Mesendoderm (in vitro differentiated cells): ENCODE measurements around the gene MPND.
"Not testable (repeated sequence)": the region's sequence is repeated elsewhere in the genome, so short reads cannot be mapped to it uniquely, and the experiment has no call there.

Experiments used
- DNase-seq: peaks from one replicate; pipeline ENCODE4 v3.0.0; 2013
- H2AK5ac ChIP-seq: 2 replicates; pipeline ENCODE4 v1.6.1; 2013; ENCODE audit warnings: low read length, inconsistent platforms
- H2BK120ac ChIP-seq: 2 replicates; pipeline ENCODE4 v1.6.1; 2013; ENCODE audit warnings: low read depth, mild to moderate bottlenecking, low read length, moderate library complexity, mixed read lengths
- H2BK15ac ChIP-seq: replicated peaks from 2 replicates; pipeline ENCODE4 v1.6.1; 2013; ENCODE audit warnings: low read depth, mild to moderate bottlenecking, moderate library complexity
- H2BK5ac ChIP-seq: 2 replicates; pipeline ENCODE4 v1.6.1; 2013; ENCODE audit warnings: low read length, inconsistent platforms
- H3K18ac ChIP-seq: 2 replicates; pipeline ENCODE4 v1.6.1; 2013; ENCODE audit warnings: mild to moderate bottlenecking, low read length, mixed read lengths
- H3K23ac ChIP-seq: one replicate; pipeline ENCODE4 v1.6.1; 2013; ENCODE audit warnings: low read length
- H3K27ac ChIP-seq: 2 replicates; pipeline ENCODE4 v1.5.1; 2013; ENCODE audit warnings: low read depth, mild to moderate bottlenecking, inconsistent platforms, low read length, moderate library complexity
- H3K27me3 ChIP-seq: 2 replicates; pipeline ENCODE4 v1.6.1; 2013; ENCODE audit warnings: low read length, control low read depth, mild to moderate bottlenecking, inconsistent platforms; ENCODE audit not compliant: insufficient read depth, poor library complexity
- H3K36me3 ChIP-seq: 2 replicates; pipeline ENCODE4 v1.6.1; 2013; ENCODE audit warnings: low read length, inconsistent platforms; ENCODE audit not compliant: control insufficient read depth, insufficient read depth
- H3K4ac ChIP-seq: one replicate; pipeline ENCODE4 v1.6.1; 2013; ENCODE audit warnings: low read depth, mild to moderate bottlenecking, low read length, moderate library complexity
- H3K4me1 ChIP-seq: 2 replicates; pipeline ENCODE4 v1.6.1; 2013; ENCODE audit warnings: low read depth, low read length, inconsistent platforms; ENCODE audit not compliant: control insufficient read depth
- H3K4me2 ChIP-seq: 2 replicates; pipeline ENCODE4 v1.6.1; 2013; ENCODE audit warnings: low read length
- H3K4me3 ChIP-seq: 2 replicates; pipeline ENCODE4 v1.5.1; 2013; ENCODE audit warnings: mild to moderate bottlenecking, low read length
- H3K56ac ChIP-seq: one replicate; pipeline ENCODE4 v1.6.1; 2013; ENCODE audit warnings: low read length
- H3K79me1 ChIP-seq: 2 replicates; pipeline ENCODE4 v1.6.1; 2013; ENCODE audit warnings: low read length, inconsistent platforms
- H3K79me2 ChIP-seq: 2 replicates; pipeline ENCODE4 v1.6.1; 2013; ENCODE audit warnings: mild to moderate bottlenecking, low read length; ENCODE audit not compliant: control insufficient read depth, insufficient read depth
- H3K9ac ChIP-seq: 2 replicates; pipeline ENCODE4 v1.6.1; 2013; ENCODE audit warnings: low read length, inconsistent platforms
- H4K5ac ChIP-seq: one replicate; pipeline ENCODE4 v1.6.1; 2013; ENCODE audit warnings: low read length
- H4K8ac ChIP-seq: one replicate; pipeline ENCODE4 v1.6.1; 2013; ENCODE audit warnings: low read depth, mild to moderate bottlenecking, control low read depth, low read length, moderate library complexity
- WGBS: extraction: QIAGEN DNeasy Blood & Tissue Kit; methylation state at CpG from one replicate; pipeline ENCODE4 v1.1.7; 2013; ENCODE audit warnings: low lambda C conversion rate, missing lambda C conversion rate; ENCODE audit not compliant: insufficient coverage; ENCODE audit errors: extremely low coverage; 5-methylcytosine and 5-hydroxymethylcytosine counted together

The MPND gene

DNA sequence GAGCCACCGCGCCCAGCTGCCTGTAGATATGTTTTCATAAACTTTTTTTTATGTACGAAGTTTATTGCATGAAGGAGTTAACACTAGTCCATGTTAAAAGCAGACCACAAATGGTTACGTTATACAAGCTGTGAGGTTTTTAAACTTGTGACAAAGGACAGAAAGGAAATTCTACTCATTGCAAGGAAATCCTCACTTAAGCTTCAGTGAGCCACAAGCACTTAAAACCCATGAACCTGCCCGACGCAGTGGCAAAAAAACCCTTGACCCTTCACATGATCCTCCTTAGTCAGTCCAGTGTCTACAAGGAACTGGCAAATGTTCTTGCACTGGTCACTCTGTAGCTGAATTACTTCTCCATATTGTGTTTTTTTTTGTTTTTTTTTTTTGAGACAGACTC is 4.2 kb downstream of the MPND start:
- Histone ChIP-seq H3K4me2 (no peak overlapping the region), H2BK120ac (no peak overlapping the region), H3K79me2 (no peaks in the 10 kb centered on the region), H2BK15ac (no peak overlapping the region), H3K27me3 (no peaks in the 10 kb centered on the region), H3K36me3 (peaks cover 3% of the 10 kb centered on the region), H3K4me1 (no peaks in the 10 kb centered on the region), H3K23ac (no peak overlapping the region), H4K8ac (no peak overlapping the region), H2BK5ac (no peak overlapping the region), H3K4ac (no peak overlapping the region), H3K56ac (no peak overlapping the region), H4K5ac (no peak overlapping the region), H3K18ac (no peak overlapping the region), H3K27ac (no peak overlapping the region), H3K79me1 (peaks cover 2% of the 10 kb centered on the region), H2AK5ac (no peak overlapping the region), H3K9ac (no peak overlapping the region), H3K4me3 (no peak overlapping the region)
- no peak for DNase-seq
- no CpG with 5 or more reads among the region's 6 CpGs for WGBS

GRCh38 chr19:4349225-4349624 is 5.9 kb downstream of the MPND start:
- H3K4ac ChIP-seq, H2AK5ac ChIP-seq, H2BK5ac ChIP-seq, H4K5ac ChIP-seq, H3K36me3 ChIP-seq, H3K27me3 ChIP-seq, H3K56ac ChIP-seq, H3K4me1 ChIP-seq, H3K79me2 ChIP-seq, H3K79me1 ChIP-seq, H3K23ac ChIP-seq, H3K4me2 ChIP-seq, H3K9ac ChIP-seq, H3K4me3 ChIP-seq, DNase-seq, H3K18ac ChIP-seq, H3K27ac ChIP-seq, H4K8ac ChIP-seq, H2BK15ac ChIP-seq, H2BK120ac ChIP-seq: not testable (repeated sequence)
- no CpG with 5 or more reads among the region's 16 CpGs for WGBS

DNA sequence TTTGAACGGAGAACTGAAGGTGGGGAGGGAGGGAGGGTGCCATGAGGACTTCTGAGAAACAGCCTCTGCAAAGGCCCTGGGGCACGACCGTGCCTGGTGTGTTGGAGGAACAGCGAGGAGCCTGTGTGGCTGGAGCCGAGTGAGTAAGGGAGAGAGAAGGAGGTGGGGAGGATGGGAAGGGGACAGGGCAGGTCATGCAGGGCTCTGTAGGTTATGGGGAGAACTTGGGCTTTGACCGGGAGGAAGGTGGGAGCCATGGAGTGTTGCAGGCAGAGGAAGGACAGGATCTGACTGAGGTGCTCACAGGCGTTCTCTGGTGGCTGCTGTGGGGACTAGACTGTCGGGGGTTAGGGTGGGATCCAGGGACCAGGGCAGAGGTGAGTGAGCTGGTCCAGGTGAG is 6.7 kb downstream of the MPND start:
- no peak overlapping the region for H4K5ac ChIP-seq
- DNase-seq = no peak
- no CpG with 5 or more reads among the region's 8 CpGs for WGBS
- H3K4ac ChIP-seq = no peak overlapping the region
- no peaks in the 10 kb centered on the region for H3K27me3 ChIP-seq
- H3K56ac ChIP-seq = no peak overlapping the region
- no peak overlapping the region for H2BK5ac ChIP-seq
- no peak overlapping the region for H3K4me2 ChIP-seq
- H2BK15ac ChIP-seq = no peak overlapping the region
- no peak overlapping the region for H4K8ac ChIP-seq
- H3K36me3 ChIP-seq = peaks cover 3% of the 10 kb centered on the region
- no peak overlapping the region for H2AK5ac ChIP-seq
- H3K4me3 ChIP-seq = no peak overlapping the region
- H3K27ac ChIP-seq = no peak overlapping the region
- no peak overlapping the region for H3K9ac ChIP-seq
- H3K79me2 ChIP-seq = no peaks in the 10 kb centered on the region
- no peak overlapping the region for H3K23ac ChIP-seq
- no peaks in the 10 kb centered on the region for H3K4me1 ChIP-seq
- H3K18ac ChIP-seq = no peak overlapping the region
- H2BK120ac ChIP-seq = no peak overlapping the region
- no peaks in the 10 kb centered on the region for H3K79me1 ChIP-seq

- no peak overlapping the region for H3K23ac ChIP-seq
- no peak for DNase-seq
- H3K4me3 ChIP-seq = no peak overlapping the region
- no peak overlapping the region for H2BK120ac ChIP-seq
- no peak overlapping the region for H3K56ac ChIP-seq
- no peaks in the 10 kb centered on the region for H3K4me1 ChIP-seq
- H3K9ac ChIP-seq = no peak overlapping the region
- no peaks in the 10 kb centered on the region for H3K79me1 ChIP-seq
- H3K18ac ChIP-seq = no peak overlapping the region
- H3K36me3 ChIP-seq = peaks cover 3% of the 10 kb centered on the region
- H4K8ac ChIP-seq = no peak overlapping the region
- H3K79me2 ChIP-seq = no peaks in the 10 kb centered on the region
- H4K5ac ChIP-seq = no peak overlapping the region
- H2BK15ac ChIP-seq = no peak overlapping the region
- WGBS = no CpG with 5 or more reads among the region's 9 CpGs
- no peak overlapping the region for H2BK5ac ChIP-seq
- no peaks in the 10 kb centered on the region for H3K27me3 ChIP-seq
- H3K4ac ChIP-seq = no peak overlapping the region
- H3K4me2 ChIP-seq = no peak overlapping the region
- no peak overlapping the region for H2AK5ac ChIP-seq
- no peak overlapping the region for H3K27ac ChIP-seq
Observed at GRCh38 chr19:4350726-4351125, 7.4 kb downstream of the MPND start.

GRCh38 chr19:4352701-4353121 is 9.3 kb downstream of the MPND start:
- Histone ChIP-seq H3K56ac (no peak overlapping the region), H3K4me2 (no peak overlapping the region), H2BK5ac (no peak overlapping the region), H3K79me2 (no peaks in the 10 kb centered on the region), H3K36me3 (peaks cover 3% of the 10 kb centered on the region), H3K23ac (no peak overlapping the region), H3K4ac (no peak overlapping the region), H3K4me3 (no peak overlapping the region), H2BK120ac (no peak overlapping the region), H3K18ac (no peak overlapping the region), H3K79me1 (no peaks in the 10 kb centered on the region), H4K5ac (no peak overlapping the region), H3K9ac (no peak overlapping the region), H3K27me3 (no peaks in the 10 kb centered on the region), H3K4me1 (no peaks in the 10 kb centered on the region), H4K8ac (no peak overlapping the region), H2AK5ac (no peak overlapping the region), H2BK15ac (no peak overlapping the region), H3K27ac (no peak overlapping the region)
- no CpG with 5 or more reads among the region's 9 CpGs for WGBS
- peak; percentile 69 for DNase-seq

- no peaks in the 10 kb centered on the region for H3K79me1 ChIP-seq
- H3K23ac ChIP-seq = no peak overlapping the region
- no peaks in the 10 kb centered on the region for H3K79me2 ChIP-seq
- no peak overlapping the region for H3K56ac ChIP-seq
- H2BK5ac ChIP-seq = no peak overlapping the region
- no peak for DNase-seq
- no peak overlapping the region for H3K4me2 ChIP-seq
- no peak overlapping the region for H2BK120ac ChIP-seq
- H4K8ac ChIP-seq = no peak overlapping the region
- no peak overlapping the region for H2BK15ac ChIP-seq
- no peak overlapping the region for H3K4me3 ChIP-seq
- H3K9ac ChIP-seq = no peak overlapping the region
- no peaks in the 10 kb centered on the region for H3K4me1 ChIP-seq
- no peaks in the 10 kb centered on the region for H3K27me3 ChIP-seq
- no peak overlapping the region for H3K18ac ChIP-seq
- H4K5ac ChIP-seq = no peak overlapping the region
- no peak overlapping the region for H3K4ac ChIP-seq
- peaks cover 3% of the 10 kb centered on the region for H3K36me3 ChIP-seq
- H2AK5ac ChIP-seq = no peak overlapping the region
- H3K27ac ChIP-seq = no peak overlapping the region
- WGBS = no CpG with 5 or more reads among the region's 12 CpGs
Observed at GRCh38 chr19:4354282-4354681, 10.9 kb downstream of the MPND start.
